ENCODE measurements around the gene FUOM.

DNA sequence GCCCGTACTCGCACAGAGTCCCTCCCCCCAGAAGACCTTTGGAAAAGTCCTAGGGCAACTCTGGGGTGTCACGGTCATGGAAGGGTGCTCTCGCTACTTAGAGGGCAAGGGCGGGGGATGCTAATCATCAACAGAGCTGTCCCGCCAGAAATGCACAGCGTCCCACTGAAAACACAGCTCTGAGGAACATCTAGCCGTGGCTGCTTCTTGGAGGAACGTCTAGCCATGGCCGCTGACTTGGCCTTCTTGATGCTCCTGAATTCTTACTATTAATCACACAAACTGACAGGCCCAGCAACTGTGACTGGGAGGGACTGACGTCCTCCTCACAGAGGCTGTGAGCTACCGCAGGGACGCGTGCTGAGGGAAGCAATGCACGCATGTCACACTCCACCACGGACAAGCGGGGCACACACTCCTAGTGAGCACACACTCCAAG, 50.9 kb downstream of the FUOM start:
- TF ChIP-seq POLR2A (IDR thresholded peaks at IDR 0.05) (no peak), POLR2AphosphoS5 (IDR thresholded peaks at IDR 0.05; ENCODE audit: insufficient read depth in 1 of 2, low read depth in 1 of 2) (no peak)
- TF ChIP-seq, protein P1, sequence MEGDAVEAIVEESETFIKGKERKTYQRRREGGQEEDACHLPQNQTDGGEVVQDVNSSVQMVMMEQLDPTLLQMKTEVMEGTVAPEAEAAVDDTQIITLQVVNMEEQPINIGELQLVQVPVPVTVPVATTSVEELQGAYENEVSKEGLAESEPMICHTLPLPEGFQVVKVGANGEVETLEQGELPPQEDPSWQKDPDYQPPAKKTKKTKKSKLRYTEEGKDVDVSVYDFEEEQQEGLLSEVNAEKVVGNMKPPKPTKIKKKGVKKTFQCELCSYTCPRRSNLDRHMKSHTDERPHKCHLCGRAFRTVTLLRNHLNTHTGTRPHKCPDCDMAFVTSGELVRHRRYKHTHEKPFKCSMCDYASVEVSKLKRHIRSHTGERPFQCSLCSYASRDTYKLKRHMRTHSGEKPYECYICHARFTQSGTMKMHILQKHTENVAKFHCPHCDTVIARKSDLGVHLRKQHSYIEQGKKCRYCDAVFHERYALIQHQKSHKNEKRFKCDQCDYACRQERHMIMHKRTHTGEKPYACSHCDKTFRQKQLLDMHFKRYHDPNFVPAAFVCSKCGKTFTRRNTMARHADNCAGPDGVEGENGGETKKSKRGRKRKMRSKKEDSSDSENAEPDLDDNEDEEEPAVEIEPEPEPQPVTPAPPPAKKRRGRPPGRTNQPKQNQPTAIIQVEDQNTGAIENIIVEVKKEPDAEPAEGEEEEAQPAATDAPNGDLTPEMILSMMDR (IDR thresholded peaks at IDR 0.05), result no peak
